HepG2 (cell line): ENCODE data around the gene OARD1. TPM values are rescaled to one million over a fixed set of nuclear protein-coding genes. Genes with fewer than 3 reads are reported as not detected.
A peak's percentile ranks its signal among the peaks of the same experiment; 100 is the strongest.

Experiments
- ARNT ChIP-seq: fragments of 450-650 bp; IDR thresholded peaks from 2 replicates; pipeline ENCODE4 v1.6.1; 2017
- ATM ChIP-seq: fragments of 450-650 bp; IDR thresholded peaks from 2 replicates; pipeline ENCODE4 v1.7.1; 2017; ENCODE audit warnings: mild to moderate bottlenecking, borderline replicate concordance
- BRD4 ChIP-seq: sonication (generic); formaldehyde crosslinking; IDR thresholded peaks from 2 replicates; pipeline ENCODE4 v1.4.0; 2020; ENCODE audit warnings: missing genetic modification reagents
- CAMTA2 ChIP-seq: sonication (generic); formaldehyde crosslinking; IDR thresholded peaks from 2 replicates; pipeline ENCODE4 v1.4.0; 2020; ENCODE audit warnings: mild to moderate bottlenecking, missing genetic modification reagents, borderline replicate concordance
- EP300 ChIP-seq, 3 experiments: sonication (generic) in 1 of 3; formaldehyde crosslinking in 1 of 3; IDR thresholded peaks; 2 replicates each; pipeline versions ENCODE4 v1.5.1 to v1.6.1; 2011 to 2020; ENCODE audit warnings: low read depth in 2 of 3, low read length in 2 of 3, borderline replicate concordance in 1 of 3, improper control_type of control experiment in 1 of 3, mild to moderate bottlenecking in 1 of 3, missing genetic modification reagents in 1 of 3, moderate library complexity in 1 of 3
- GLI4 ChIP-seq: sonication (generic); formaldehyde crosslinking; IDR thresholded peaks from 2 replicates; pipeline ENCODE4 v1.5.1; 2020; ENCODE audit warnings: missing genetic modification reagents, mild to moderate bottlenecking, moderate library complexity, borderline replicate concordance
- JUNB ChIP-seq: sonication (generic); formaldehyde crosslinking; IDR thresholded peaks from 2 replicates; pipeline ENCODE4 v1.8.0; 2022; ENCODE audit warnings: missing genetic modification reagents, mild to moderate bottlenecking, borderline replicate concordance
- MED8 ChIP-seq: sonication (generic); formaldehyde crosslinking; IDR thresholded peaks from 2 replicates; pipeline ENCODE4 v1.8.1; 2023; ENCODE audit warnings: mild to moderate bottlenecking, missing genetic modification reagents; ENCODE audit not compliant: insufficient replicate concordance
- MIXL1 ChIP-seq: IDR thresholded peaks from 2 replicates; pipeline ENCODE4 v1.6.1; 2016
- NFE2L2 ChIP-seq: fragments of 150-350 bp; IDR thresholded peaks from 2 replicates; pipeline ENCODE4 v1.6.1; 2014; ENCODE audit warnings: low read length
- ONECUT2 ChIP-seq: sonication (generic); formaldehyde crosslinking; IDR thresholded peaks from 2 replicates; pipeline ENCODE4 v1.4.0; 2020; ENCODE audit warnings: missing genetic modification reagents
- SNAPC4 ChIP-seq: sonication (generic); formaldehyde crosslinking; IDR thresholded peaks from 2 replicates; pipeline ENCODE4 v1.4.0; 2020; ENCODE audit warnings: mild to moderate bottlenecking, missing genetic modification reagents
- TARDBP ChIP-seq: sonication (generic); formaldehyde crosslinking; IDR thresholded peaks from 2 replicates; pipeline ENCODE4 v1.8.0; 2022; ENCODE audit warnings: mild to moderate bottlenecking, missing genetic modification reagents
- TCF12 ChIP-seq, 2 experiments: fragments of 450-650 bp in 1 of 2; sonication (generic) in 1 of 2; formaldehyde crosslinking in 1 of 2; IDR thresholded peaks; 2 replicates each; pipeline versions ENCODE4 v1.6.1 to v1.8.0; 2017 to 2022; ENCODE audit warnings: antibody characterized with exemption in 1 of 2, mild to moderate bottlenecking in 1 of 2, missing genetic modification reagents in 1 of 2, moderate library complexity in 1 of 2
- THAP9 ChIP-seq: sonication (generic); formaldehyde crosslinking; IDR thresholded peaks from 2 replicates; pipeline ENCODE4; 2020; ENCODE audit warnings: missing genetic modification reagents, mild to moderate bottlenecking, borderline replicate concordance
- ZNF451 ChIP-seq: sonication (generic); formaldehyde crosslinking; IDR thresholded peaks from 2 replicates; pipeline ENCODE4 v1.5.0; 2020; ENCODE audit warnings: mild to moderate bottlenecking, missing genetic modification reagents
- ZNF644 ChIP-seq: IDR thresholded peaks from 2 replicates; pipeline ENCODE4 v1.6.1; 2016; ENCODE audit warnings: low read depth
- ZNF740 ChIP-seq: sonication (generic); formaldehyde crosslinking; IDR thresholded peaks from 2 replicates; pipeline ENCODE4 v1.4.0; 2020; ENCODE audit warnings: missing genetic modification reagents
- polyA plus RNA-seq, 8 experiments: library from polyadenylated mRNA; depleted of rRNA in 3 of 8; stranded (reverse) in 7 of 8; unstranded in 1 of 8; fragments of >200 nt; fragmentation: Illumina TruSeq in 4 of 8; extraction: Trizol in 4 of 8; gene quantifications; 2 replicates each; pipeline versions ENCODE4 v1.2.1 to v1.2.3, GENCODE V29; 2011 to 2016; ENCODE audit warnings: low read depth in 4 of 8, missing spikeins in 1 of 8, mixed read lengths in 1 of 8; ENCODE audit not compliant: insufficient read depth in 1 of 8
- total RNA-seq, 5 experiments: library from RNA; depleted of rRNA; stranded (reverse); fragments of >200 nt; fragmentation: Illumina TruSeq; extraction: Trizol; gene quantifications; 2 replicates each; pipeline ENCODE4 v1.2.3, GENCODE V29; 2016; ENCODE audit warnings: low read depth in 1 of 5
- TF ChIP-seq, protein P1 (sequence below): sonication (generic); formaldehyde crosslinking; IDR thresholded peaks from 2 replicates; pipeline ENCODE4 v1.5.1; 2020; ENCODE audit warnings: mild to moderate bottlenecking, moderate library complexity, missing genetic modification reagents

Gene OARD1
- total and polyA plus RNA-seq, 2 of the 13 experiments (the other 11 are each of a cell fraction or from before 2014, with no cell fraction given) = 18.4 to 49.0 TPM

DNA sequence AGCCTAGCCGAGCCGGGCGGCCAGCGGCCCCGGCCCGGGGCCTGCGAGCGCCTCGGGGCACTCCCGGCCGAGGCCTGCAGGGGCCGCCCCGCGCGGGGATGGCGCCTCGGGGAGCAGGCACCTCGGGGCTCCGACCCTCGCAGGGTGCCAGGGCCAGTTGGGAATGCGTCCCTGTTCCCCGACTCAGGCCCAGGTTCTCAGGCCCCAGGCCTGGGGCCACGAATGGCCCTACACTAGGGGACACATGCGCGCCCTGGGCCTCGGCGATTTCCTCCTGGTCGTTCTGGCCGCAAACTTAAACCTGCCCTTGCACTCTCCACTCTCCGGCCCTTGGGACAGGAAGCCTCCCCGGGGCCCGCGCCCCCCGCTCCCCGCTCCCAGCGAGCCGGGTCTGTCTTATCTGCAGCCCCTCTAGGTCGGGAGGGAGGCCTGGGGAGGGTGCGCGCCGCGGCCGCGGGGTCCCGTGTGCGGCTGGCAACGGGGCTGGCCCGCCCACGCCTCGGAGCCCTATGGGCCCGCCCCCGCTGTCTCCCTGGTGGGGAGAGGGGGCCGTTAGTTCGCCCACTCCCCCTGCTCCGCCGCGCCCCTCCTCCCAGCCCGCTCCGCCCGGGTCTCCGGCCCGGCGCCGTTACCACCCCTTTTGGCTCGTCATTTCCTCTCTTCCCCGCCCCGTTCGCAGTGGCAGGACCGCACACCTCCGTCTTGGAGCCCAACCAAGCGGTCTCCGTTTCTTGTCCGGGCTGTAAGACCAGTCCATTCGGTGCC, 1.2 kb upstream of the OARD1 start (continued):
- TF ChIP-seq ZNF451 (CRISPR knock-in tag) = peak; percentile 45
- TF ChIP-seq, protein P1, sequence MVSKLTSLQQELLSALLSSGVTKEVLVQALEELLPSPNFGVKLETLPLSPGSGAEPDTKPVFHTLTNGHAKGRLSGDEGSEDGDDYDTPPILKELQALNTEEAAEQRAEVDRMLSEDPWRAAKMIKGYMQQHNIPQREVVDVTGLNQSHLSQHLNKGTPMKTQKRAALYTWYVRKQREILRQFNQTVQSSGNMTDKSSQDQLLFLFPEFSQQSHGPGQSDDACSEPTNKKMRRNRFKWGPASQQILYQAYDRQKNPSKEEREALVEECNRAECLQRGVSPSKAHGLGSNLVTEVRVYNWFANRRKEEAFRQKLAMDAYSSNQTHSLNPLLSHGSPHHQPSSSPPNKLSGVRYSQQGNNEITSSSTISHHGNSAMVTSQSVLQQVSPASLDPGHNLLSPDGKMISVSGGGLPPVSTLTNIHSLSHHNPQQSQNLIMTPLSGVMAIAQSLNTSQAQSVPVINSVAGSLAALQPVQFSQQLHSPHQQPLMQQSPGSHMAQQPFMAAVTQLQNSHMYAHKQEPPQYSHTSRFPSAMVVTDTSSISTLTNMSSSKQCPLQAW (CRISPR knock-in tag) = peak; percentile 59; the same call in 1 of the 2 replicates
- no peak for TF ChIP-seq GLI4 (CRISPR knock-in tag)
- 0 out of 2 replicates have a peak, but pooled peaks have one; percentile 33 for TF ChIP-seq BRD4 (CRISPR knock-in tag)
- no peak for TF ChIP-seq JUNB (CRISPR knock-in tag)
- no peak for TF ChIP-seq TCF12 (IDR thresholded peaks at IDR 0.05)
- TF ChIP-seq TCF12 (CRISPR knock-in tag; IDR thresholded peaks at IDR 0.05) = peak; percentile 85; the same call in 1 of the 2 replicates
- TF ChIP-seq EP300 (IDR thresholded peaks at IDR 0.05; ENCODE audit: low read depth in 2 of 2, low read length in 2 of 2) = peak in 1 of 2 experiments; percentile 4; a peak in 1 of 4 replicates
- TF ChIP-seq EP300 (CRISPR knock-in tag; IDR thresholded peaks at IDR 0.05; ENCODE audit: borderline replicate concordance) = no peak
- 0 out of 2 replicates have a peak, but pooled peaks have one; percentile 36 for TF ChIP-seq ZNF644 (CRISPR knock-in tag)
- TF ChIP-seq MED8 (CRISPR knock-in tag) = peak; percentile 23
- peak; percentile 23; the same call in 1 of the 2 replicates for TF ChIP-seq ZNF740
- TF ChIP-seq NFE2L2 = no peak
- no peak for TF ChIP-seq MIXL1 (CRISPR knock-in tag)
- TF ChIP-seq THAP9 (CRISPR knock-in tag) = no peak
- TF ChIP-seq TARDBP = no peak
- TF ChIP-seq ONECUT2 = no peak
- TF ChIP-seq CAMTA2 (CRISPR knock-in tag) = peak; percentile 64; the same call in 1 of the 2 replicates
- TF ChIP-seq ATM = no peak
- TF ChIP-seq ARNT = no peak
- TF ChIP-seq SNAPC4 (CRISPR knock-in tag) = peak; percentile 69; the same call in 1 of the 2 replicates
